ENCODE results near the gene SAMD5.

DNA sequence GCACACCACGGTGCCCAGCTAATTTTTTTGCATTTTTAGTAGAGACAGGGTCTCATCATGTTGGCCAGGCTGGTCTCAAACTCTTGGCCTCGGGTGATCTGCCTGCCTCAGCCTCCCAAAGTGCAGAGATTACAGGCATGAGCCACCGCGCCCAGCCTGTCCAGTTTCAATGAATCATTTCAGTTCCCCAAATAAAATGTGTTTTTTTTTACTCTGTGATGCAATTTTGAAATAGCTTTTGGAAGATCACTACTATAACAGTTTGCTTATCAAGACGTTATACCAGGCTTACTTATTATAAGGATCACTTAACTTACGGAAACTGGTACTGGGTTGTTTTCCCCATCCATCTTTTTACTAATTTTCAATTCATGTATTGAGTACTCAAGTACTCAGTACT lies 80.0 kb downstream of the SAMD5 start:
- TF ChIP-seq HOMEZ (CRISPR knock-in tag; IDR thresholded peaks at IDR 0.05) (no peak), ZNF124 (CRISPR knock-in tag; IDR thresholded peaks at IDR 0.05) (no peak)

All from K562 (cell line).